SK-N-SH treated with all-trans-retinoic acid at 6 μM for 48 hours (cell line): Measurements from ENCODE around the gene CWC15.

Experiments used
- ATAC-seq: fragments of 200-7000 bp; cut with Tn5 transposase; 3 replicates; pipeline ENCODE4 v1.9.1; 2020; ENCODE audit warnings: mild to moderate bottlenecking, moderate library complexity
- ARNTL ChIP-seq: fragments of 450-650 bp; formaldehyde crosslinking; IDR thresholded peaks from 2 replicates; pipeline ENCODE4 v1.5.0; 2020; ENCODE audit warnings: low read depth, mild to moderate bottlenecking, moderate library complexity, borderline replicate concordance
- CREB5 ChIP-seq: fragments of 250-450 bp; sonication (Bioruptor Pico); IDR thresholded peaks from 2 replicates; pipeline ENCODE4 v1.5.1; 2020; ENCODE audit warnings: low read depth, mild to moderate bottlenecking, moderate library complexity
- CSRNP3 ChIP-seq: fragments of 250-450 bp; sonication (Bioruptor Pico); IDR thresholded peaks from 2 replicates; pipeline ENCODE4 v1.5.1; 2021; ENCODE audit warnings: mild to moderate bottlenecking, moderate library complexity
- GLIS3 ChIP-seq: fragments of 250-450 bp; sonication (Bioruptor Pico); IDR thresholded peaks from 2 replicates; pipeline ENCODE4 v1.5.0; 2020; ENCODE audit warnings: mild to moderate bottlenecking, moderate library complexity
- ISL1 ChIP-seq: fragments of 250-450 bp; sonication (Bioruptor Pico); IDR thresholded peaks from 2 replicates; pipeline ENCODE4 v2.1.2; 2022; ENCODE audit warnings: mild to moderate bottlenecking, moderate library complexity
- PATZ1 ChIP-seq: fragments of 250-450 bp; sonication (Bioruptor Pico); IDR thresholded peaks from 2 replicates; pipeline ENCODE4 v1.8.0; 2020; ENCODE audit warnings: mild to moderate bottlenecking, moderate library complexity, borderline replicate concordance
- POU6F1 ChIP-seq: fragments of 250-450 bp; sonication (Bioruptor Pico); IDR thresholded peaks from 2 replicates; pipeline ENCODE4 v1.8.0; 2021; ENCODE audit warnings: low read depth, mild to moderate bottlenecking, moderate library complexity, borderline replicate concordance
- RARB ChIP-seq: fragments of 250-450 bp; sonication (Bioruptor Pico); IDR thresholded peaks from 2 replicates; pipeline ENCODE4 v1.8.0; 2021; ENCODE audit warnings: mild to moderate bottlenecking, moderate library complexity
- SNAI2 ChIP-seq: fragments of 250-450 bp; sonication (Bioruptor Pico); IDR thresholded peaks from 2 replicates; pipeline ENCODE4 v1.5.0; 2020; ENCODE audit warnings: mild to moderate bottlenecking, moderate library complexity
- TCF4 ChIP-seq: fragments of 250-450 bp; sonication (Bioruptor Pico); IDR thresholded peaks from 2 replicates; pipeline ENCODE4 v1.8.0; 2021; ENCODE audit warnings: mild to moderate bottlenecking, moderate library complexity, borderline replicate concordance
- TOX ChIP-seq: fragments of 250-450 bp; sonication (Bioruptor Pico); IDR thresholded peaks from 2 replicates; pipeline ENCODE4 v1.8.0; 2021; ENCODE audit warnings: mild to moderate bottlenecking, moderate library complexity, borderline replicate concordance
- TSHZ2 ChIP-seq: fragments of 250-450 bp; sonication (Bioruptor Pico); IDR thresholded peaks from 2 replicates; pipeline ENCODE4 v1.5.0; 2020; ENCODE audit warnings: mild to moderate bottlenecking, moderate library complexity
- ZC3H10 ChIP-seq: fragments of 250-450 bp; sonication (Bioruptor Pico); IDR thresholded peaks from 2 replicates; pipeline ENCODE4 v1.5.1; 2021; ENCODE audit warnings: mild to moderate bottlenecking, moderate library complexity
- ZNF565 ChIP-seq: fragments of 450-650 bp; formaldehyde crosslinking; conservative IDR thresholded peaks from 2 replicates; pipeline ENCODE4 v1.5.0; 2020; ENCODE audit warnings: low read depth, mild to moderate bottlenecking, moderate library complexity
- ZNF70 ChIP-seq: fragments of 450-650 bp; formaldehyde crosslinking; IDR thresholded peaks from 2 replicates; pipeline ENCODE4 v1.5.0; 2020; ENCODE audit warnings: mild to moderate bottlenecking, moderate library complexity
- ZNF8 ChIP-seq: fragments of 450-650 bp; formaldehyde crosslinking; IDR thresholded peaks from 2 replicates; pipeline ENCODE4 v1.5.0; 2020; ENCODE audit warnings: mild to moderate bottlenecking, moderate library complexity

The CWC15 gene

GRCh38 chr11:94926698-94927237 is 46.6 kb downstream of the CWC15 start:
- no peak for TF ChIP-seq TOX (CRISPR knock-in tag)
- 0 out of 2 replicates have a peak, but pooled peaks have one; percentile 30 for TF ChIP-seq POU6F1 (CRISPR knock-in tag)
- TF ChIP-seq PATZ1 (CRISPR knock-in tag), result no peak
- TF ChIP-seq ISL1 (CRISPR knock-in tag), result no peak
- TF ChIP-seq, all 23 proteins: peak for 1
- peak; percentile 87 for ATAC-seq

- no peak for TF ChIP-seq CSRNP3 (CRISPR knock-in tag)
- TF ChIP-seq CREB5 (CRISPR knock-in tag), result no peak
- no peak for TF ChIP-seq ZNF8 (CRISPR knock-in tag)
- TF ChIP-seq TCF4 (CRISPR knock-in tag), result no peak
- no peak for TF ChIP-seq SNAI2 (CRISPR knock-in tag)
- TF ChIP-seq TSHZ2 (CRISPR knock-in tag), result no peak
- TF ChIP-seq ZNF565 (CRISPR knock-in tag), result no peak
- TF ChIP-seq TOX (CRISPR knock-in tag), result no peak
- peak; percentile 15 for ATAC-seq
Measured at GRCh38 chr11:94926271-94926625, 47.1 kb downstream of the CWC15 start.

GRCh38 chr11:94925422-94926270 is 47.7 kb downstream of the CWC15 start:
- no peak for TF ChIP-seq GLIS3 (CRISPR knock-in tag)
- TF ChIP-seq ZNF70 (CRISPR knock-in tag), result no peak
- TF ChIP-seq RARB (CRISPR knock-in tag), result no peak
- TF ChIP-seq ZC3H10 (CRISPR knock-in tag), result no peak
- no peak for TF ChIP-seq ISL1 (CRISPR knock-in tag)
- 0 out of 2 replicates have a peak, but pooled peaks have one; percentile 14 for TF ChIP-seq TSHZ2 (CRISPR knock-in tag)
- no peak for TF ChIP-seq ARNTL (CRISPR knock-in tag)
- ATAC-seq, result no peak
